ENCODE results near the gene KRTAP19-3.

KRTAP19-3 gene

DNA sequence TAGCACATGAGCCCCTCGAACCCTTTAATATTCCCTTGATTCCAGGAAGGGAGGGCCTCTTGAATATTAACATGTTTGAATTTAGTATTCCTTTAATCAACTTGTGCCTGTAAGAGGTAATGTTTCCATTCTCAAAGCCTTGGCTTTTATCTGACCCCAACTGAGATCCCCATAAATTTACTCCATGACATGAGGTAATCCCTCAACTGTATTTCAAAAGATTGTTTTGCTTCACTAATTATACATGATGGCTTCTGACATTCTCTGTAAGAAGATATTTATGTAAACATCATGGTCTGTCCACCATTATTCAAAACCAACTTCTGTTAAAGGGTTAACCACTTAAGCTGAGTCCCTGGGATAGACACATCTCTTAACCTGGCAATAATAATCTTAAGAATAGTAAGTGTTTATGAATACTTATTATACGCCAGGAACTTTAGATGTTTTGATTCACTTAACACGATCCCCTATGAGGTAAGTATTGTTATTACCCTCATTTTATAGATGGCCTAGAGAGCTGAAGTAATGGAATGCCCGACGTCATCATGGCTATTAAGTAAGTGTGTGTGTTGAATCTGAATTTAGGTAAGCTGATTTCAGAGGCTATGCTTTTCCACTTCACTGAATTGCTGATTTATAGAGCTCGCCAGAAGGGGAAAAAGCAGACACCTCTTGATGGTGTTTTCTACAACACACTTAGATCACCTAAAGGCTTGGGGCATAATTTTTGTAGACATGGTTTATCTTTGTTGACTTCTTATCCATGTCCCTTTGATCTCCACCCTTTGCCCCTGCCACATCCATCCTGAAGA, 22.7 kb downstream of the KRTAP19-3 start:
- no peak overlapping the region for H3K4me3 ChIP-seq (ENCODE audit: low read length, poor library complexity, severe bottlenecking)
- H2AFZ ChIP-seq (ENCODE audit: low read length) = no peak overlapping the region
- H3K27me3 ChIP-seq (ENCODE audit: insufficient read depth, low read length, poor library complexity, severe bottlenecking) = no peaks in the 10 kb centered on the region
- H3K9me2 ChIP-seq (replicated peaks; ENCODE audit: low read depth, low read length) = no peaks in the 10 kb centered on the region
- H3K4me1 ChIP-seq (ENCODE audit: insufficient read depth, low read length, poor library complexity, severe bottlenecking) = no peaks in the 10 kb centered on the region
- H3K9ac ChIP-seq (ENCODE audit: low read depth, low read length, poor library complexity, severe bottlenecking) = no peak overlapping the region
- H3F3A ChIP-seq (ENCODE audit: low read depth) = no peaks in the 10 kb centered on the region
- H3K79me2 ChIP-seq (ENCODE audit: insufficient read depth, low read length) = no peaks in the 10 kb centered on the region
- H3K36me3 ChIP-seq (ENCODE audit: insufficient read depth, low read length) = no peaks in the 10 kb centered on the region
- H4K20me1 ChIP-seq (ENCODE audit: insufficient read depth, low read length, poor library complexity, severe bottlenecking) = no peaks in the 10 kb centered on the region
- H3K9me3 ChIP-seq (ENCODE audit: insufficient read depth, low read depth, low read length) = no peaks in the 10 kb centered on the region
- H3K4me2 ChIP-seq (ENCODE audit: low read depth, low read length, poor library complexity, severe bottlenecking) = no peak overlapping the region
- no peak for TF ChIP-seq EZH2phosphoT487 (IDR thresholded peaks at IDR 0.05; ENCODE audit: borderline replicate concordance)
- TF ChIP-seq, protein P1, sequence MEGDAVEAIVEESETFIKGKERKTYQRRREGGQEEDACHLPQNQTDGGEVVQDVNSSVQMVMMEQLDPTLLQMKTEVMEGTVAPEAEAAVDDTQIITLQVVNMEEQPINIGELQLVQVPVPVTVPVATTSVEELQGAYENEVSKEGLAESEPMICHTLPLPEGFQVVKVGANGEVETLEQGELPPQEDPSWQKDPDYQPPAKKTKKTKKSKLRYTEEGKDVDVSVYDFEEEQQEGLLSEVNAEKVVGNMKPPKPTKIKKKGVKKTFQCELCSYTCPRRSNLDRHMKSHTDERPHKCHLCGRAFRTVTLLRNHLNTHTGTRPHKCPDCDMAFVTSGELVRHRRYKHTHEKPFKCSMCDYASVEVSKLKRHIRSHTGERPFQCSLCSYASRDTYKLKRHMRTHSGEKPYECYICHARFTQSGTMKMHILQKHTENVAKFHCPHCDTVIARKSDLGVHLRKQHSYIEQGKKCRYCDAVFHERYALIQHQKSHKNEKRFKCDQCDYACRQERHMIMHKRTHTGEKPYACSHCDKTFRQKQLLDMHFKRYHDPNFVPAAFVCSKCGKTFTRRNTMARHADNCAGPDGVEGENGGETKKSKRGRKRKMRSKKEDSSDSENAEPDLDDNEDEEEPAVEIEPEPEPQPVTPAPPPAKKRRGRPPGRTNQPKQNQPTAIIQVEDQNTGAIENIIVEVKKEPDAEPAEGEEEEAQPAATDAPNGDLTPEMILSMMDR (conservative IDR thresholded peaks at IDR 0.05; ENCODE audit: low read length) = no peak

DNA sequence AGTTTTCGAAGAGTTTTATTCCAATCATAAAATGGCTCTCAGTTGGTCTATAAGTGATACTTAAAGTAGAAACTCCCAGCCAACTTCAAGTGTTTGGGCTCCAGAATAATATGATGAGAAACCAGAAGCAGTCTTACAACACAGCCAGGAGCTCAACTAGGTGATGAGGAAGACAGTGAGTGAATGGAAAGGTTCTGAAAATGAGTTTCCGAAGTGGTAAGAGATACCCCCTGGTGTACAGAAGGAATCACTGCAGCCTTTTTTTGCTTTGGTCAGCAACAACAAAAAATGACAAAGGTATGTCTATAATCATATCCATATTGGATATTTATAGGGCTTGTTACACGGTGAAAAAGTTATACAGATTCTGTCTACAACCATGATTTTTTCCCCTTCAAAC, 28.1 kb downstream of the KRTAP19-3 start:
- Histone ChIP-seq H3K36me3 (ENCODE audit: insufficient read depth, low read length) (no peaks in the 10 kb centered on the region), H3K4me2 (ENCODE audit: low read depth, low read length, poor library complexity, severe bottlenecking) (no peak overlapping the region), H3K79me2 (ENCODE audit: insufficient read depth, low read length) (no peaks in the 10 kb centered on the region), H3K9me3 (ENCODE audit: insufficient read depth, low read depth, low read length) (no peaks in the 10 kb centered on the region), H3F3A (ENCODE audit: low read depth) (no peaks in the 10 kb centered on the region), H2AFZ (ENCODE audit: low read length) (no peak overlapping the region), H3K9me2 (replicated peaks; ENCODE audit: low read depth, low read length) (no peaks in the 10 kb centered on the region), H3K4me1 (ENCODE audit: insufficient read depth, low read length, poor library complexity, severe bottlenecking) (no peaks in the 10 kb centered on the region), H3K27me3 (ENCODE audit: insufficient read depth, low read length, poor library complexity, severe bottlenecking) (no peaks in the 10 kb centered on the region), H3K4me3 (ENCODE audit: low read length, poor library complexity, severe bottlenecking) (no peak overlapping the region), H3K9ac (ENCODE audit: low read depth, low read length, poor library complexity, severe bottlenecking) (no peak overlapping the region), H4K20me1 (ENCODE audit: insufficient read depth, low read length, poor library complexity, severe bottlenecking) (no peaks in the 10 kb centered on the region)
- no peak for TF ChIP-seq EZH2phosphoT487 (IDR thresholded peaks at IDR 0.05; ENCODE audit: borderline replicate concordance)
- TF ChIP-seq, protein P1 (conservative IDR thresholded peaks at IDR 0.05; ENCODE audit: low read length) = peak; percentile 65

DNA sequence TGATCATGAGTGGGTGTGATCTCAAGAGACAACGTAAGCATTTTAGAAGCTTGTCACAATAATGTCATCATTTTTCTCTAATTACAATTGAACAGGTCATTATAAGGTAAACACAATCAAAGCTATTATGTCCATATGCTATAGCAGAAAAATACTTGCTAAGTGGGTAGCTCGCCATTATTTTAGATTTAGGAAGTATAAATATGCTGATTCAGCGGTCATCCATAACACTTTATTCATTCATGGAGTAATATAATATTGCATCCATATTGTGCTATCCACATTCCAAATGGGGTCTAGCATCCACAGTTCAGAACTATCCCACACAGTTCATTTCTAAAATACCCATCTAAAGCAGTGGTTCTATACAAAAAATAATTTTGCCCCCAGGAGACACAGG, 43.3 kb downstream of the KRTAP19-3 start:
- Histone ChIP-seq H3F3A (ENCODE audit: low read depth) (no peaks in the 10 kb centered on the region), H3K9ac (ENCODE audit: low read depth, low read length, poor library complexity, severe bottlenecking) (no peak overlapping the region), H3K4me2 (ENCODE audit: low read depth, low read length, poor library complexity, severe bottlenecking) (no peak overlapping the region), H3K4me3 (ENCODE audit: low read length, poor library complexity, severe bottlenecking) (no peak overlapping the region), H3K4me1 (ENCODE audit: insufficient read depth, low read length, poor library complexity, severe bottlenecking) (no peaks in the 10 kb centered on the region), H3K36me3 (ENCODE audit: insufficient read depth, low read length) (no peaks in the 10 kb centered on the region), H3K79me2 (ENCODE audit: insufficient read depth, low read length) (no peaks in the 10 kb centered on the region), H3K27me3 (ENCODE audit: insufficient read depth, low read length, poor library complexity, severe bottlenecking) (no peaks in the 10 kb centered on the region), H3K9me2 (replicated peaks; ENCODE audit: low read depth, low read length) (no peaks in the 10 kb centered on the region), H4K20me1 (ENCODE audit: insufficient read depth, low read length, poor library complexity, severe bottlenecking) (no peaks in the 10 kb centered on the region), H2AFZ (ENCODE audit: low read length) (no peak overlapping the region), H3K9me3 (ENCODE audit: insufficient read depth, low read depth, low read length) (no peaks in the 10 kb centered on the region)
- TF ChIP-seq, protein P1 (conservative IDR thresholded peaks at IDR 0.05; ENCODE audit: low read length) = no peak
- no peak for TF ChIP-seq EZH2phosphoT487 (IDR thresholded peaks at IDR 0.05; ENCODE audit: borderline replicate concordance)
